Suprapubic skin (tissue), 4 donors: ENCODE results near the gene POC1A.

Experiments
- CTCF ChIP-seq, 2 donors: fragments of 200-600 bp in 1 of 2; fragments of 450-650 bp in 1 of 2; sonication (generic) in 1 of 2; IDR thresholded peaks; one replicate each; pipeline ENCODE4 v1.5.1; 2016 to 2019; ENCODE audit warnings: antibody characterized with exemption in 2 of 2, mild to moderate bottlenecking in 1 of 2, moderate library complexity in 1 of 2
- EP300 ChIP-seq: sonication (generic); formaldehyde crosslinking; IDR thresholded peaks from one replicate; pipeline ENCODE4 v1.6.1; 2017; ENCODE audit warnings: antibody characterized with exemption
- POLR2A ChIP-seq, 2 donors: fragments of 450-650 bp; IDR thresholded peaks; one replicate each; pipeline ENCODE4 v1.6.1; 2017; ENCODE audit warnings: antibody characterized with exemption in 2 of 2, mild to moderate bottlenecking in 2 of 2, moderate library complexity in 2 of 2
- POLR2AphosphoS5 ChIP-seq, 3 donors: sonication (generic); formaldehyde crosslinking; IDR thresholded peaks; one replicate each; pipeline ENCODE4 v1.6.1; 2017; ENCODE audit warnings: antibody characterized with exemption in 3 of 3

- TF ChIP-seq CTCF (IDR thresholded peaks at IDR 0.05): no peak
- no peak for TF ChIP-seq POLR2A (IDR thresholded peaks at IDR 0.05)
- TF ChIP-seq EP300: no peak
- TF ChIP-seq POLR2AphosphoS5 (IDR thresholded peaks at IDR 0.05): no peak
These were observed 102.8 kb downstream of the POC1A start for GRCh38 chr3:52051444-52051843.
